ENCODE measurements around the gene DPP7. TPM values are rescaled to one million over a fixed set of nuclear protein-coding genes. Genes with fewer than 3 reads are reported as not detected.

The DPP7 gene
- total and polyA plus RNA-seq, 10 of the 15 experiments (the other 5 are each of a cell fraction or from before 2014, with no cell fraction given) = 0.68 to 245 (median 106) TPM

- Histone ChIP-seq H3K79me2 (ENCODE audit: control insufficient read depth, insufficient read depth, low read length) (peaks cover 8% of the 10 kb centered on the region), H4K20me1 (ENCODE audit: control insufficient read depth, insufficient read depth) (no peaks in the 10 kb centered on the region), H3K4me3 (no peak overlapping the region), H3K27me3 (replicated peaks in 1 of 2; ENCODE audit: control insufficient read depth in 2 of 2, insufficient read depth in 2 of 2, low read length in 1 of 2) (peaks cover 6 to 14% of the 10 kb centered on the region in 2 experiments), H3K9me3 (replicated peaks; ENCODE audit: control insufficient read depth, insufficient read depth, low read length) (no peaks in the 10 kb centered on the region; the same call in 2 of the 3 replicates), H3K4me1 (ENCODE audit: control insufficient read depth, insufficient read depth, low read length) (no peaks in the 10 kb centered on the region; the same call in 1 of the 2 replicates), H3K36me3 (ENCODE audit: control insufficient read depth in 2 of 2, insufficient read depth in 2 of 2, low read length in 1 of 2) (no peaks in the 10 kb centered on the region), H2AFZ (ENCODE audit: control insufficient read depth, low read depth, low read length) (no peak overlapping the region), H3K9ac (ENCODE audit: control insufficient read depth, insufficient read depth, low read length) (no peak overlapping the region), H3K4me2 (ENCODE audit: control insufficient read depth, insufficient read depth) (no peak overlapping the region), H3K27ac (ENCODE audit: control insufficient read depth, insufficient read depth) (no peak overlapping the region)
- no TSS peak for BruUV-seq (replicated peaks)
- CTCF ChIA-PET = interaction anchor here (1.2 kb wide), 1 partner anchor 16 kb away, joined by 3 read pairs; no protein-coding TSS in a partner anchor
- FAIRE-seq = no peak
- SMC1A ChIA-PET (ENCODE audit: uncharacterized antibody, unreplicated experiment) = no interaction called here
- intact Hi-C loops (cut with micrococcal nuclease; ENCODE audit: unreplicated experiment) (no loop called here), in situ Hi-C loops (cut with MboI) (no loop called here)
- no peak for ATAC-seq
- RAD21 ChIA-PET (ENCODE audit: unreplicated experiment) = interaction anchor here (0.7 kb wide), 2 partner anchors 13 to 14 kb away, joined by 3 read pairs; no protein-coding TSS in a partner anchor
- no peak for TF ChIP-seq SMAD5 (IDR thresholded peaks at IDR 0.05; ENCODE audit: low read depth)
- no peak for TF ChIP-seq REST (IDR thresholded peaks at IDR 0.05; ENCODE audit: low read depth, low read length)
- TF ChIP-seq CHD1 (IDR thresholded peaks at IDR 0.05; ENCODE audit: low read depth, low read length) = no peak
- TF ChIP-seq TCF3 (IDR thresholded peaks at IDR 0.05; ENCODE audit: borderline replicate concordance, insufficient read depth, low read depth, low read length) = no peak
- TF ChIP-seq ZBTB4 (CRISPR knock-in tag; IDR thresholded peaks at IDR 0.05) = no peak
- no peak for TF ChIP-seq POLR2AphosphoS2 (IDR thresholded peaks at IDR 0.05; ENCODE audit: low read depth, low read length)
- no peak for TF ChIP-seq MYC (IDR thresholded peaks at IDR 0.05; ENCODE audit: insufficient read depth, insufficient read length, insufficient replicate concordance, low read length, severe bottlenecking)
- no peak for TF ChIP-seq EP300 (IDR thresholded peaks at IDR 0.05; ENCODE audit: borderline replicate concordance in 1 of 2, control insufficient read depth in 1 of 2, low read depth in 2 of 2, low read length in 2 of 2)
- TF ChIP-seq BHLHE40 (IDR thresholded peaks at IDR 0.05; ENCODE audit: borderline replicate concordance in 1 of 2, low read depth in 2 of 2, low read length in 1 of 2) = no peak
- TF ChIP-seq EED (IDR thresholded peaks at IDR 0.05; ENCODE audit: low read depth) = no peak
- TF ChIP-seq SP1 (IDR thresholded peaks at IDR 0.05; ENCODE audit: low read depth, low read length) = no peak
- no peak for DNase-seq (ENCODE audit: low read depth, low spot score)
- POLR2A ChIA-PET = interaction anchor here (0.6 kb wide), 1 partner anchor 168 kb away, joined by 4 read pairs; the partner anchor contains the start of gene NRARP
- WGBS (ENCODE audit: insufficient coverage, insufficient replicate concordance, low lambda C conversion rate, missing lambda C conversion rate) = 64% methylated on average over 4 of the region's 4 CpGs
These were observed 19.7 kb upstream of the DPP7 start for GRCh38 chr9:137134191-137134590.
